ENCODE measurements around the gene C8A. TPM values are rescaled to one million over a fixed set of nuclear protein-coding genes. Genes with fewer than 3 reads are reported as not detected.

Gene C8A
- total and polyA plus RNA-seq, 2 of the 13 experiments (the other 11 are each of a cell fraction or from before 2014, with no cell fraction given) = 10.5 to 15.0 TPM

- peak; percentile 62 for TF ChIP-seq ZNF331 (CRISPR knock-in tag; IDR thresholded peaks at IDR 0.05)
- peak; percentile 94 for TF ChIP-seq BCL6 (CRISPR knock-in tag; IDR thresholded peaks at IDR 0.05)
- 0 out of 2 replicates have a peak, but pooled peaks have one; percentile 55 for TF ChIP-seq ZFP90 (CRISPR knock-in tag; IDR thresholded peaks at IDR 0.05; ENCODE audit: borderline replicate concordance)
- peak; percentile 81 for TF ChIP-seq GFI1 (CRISPR knock-in tag; IDR thresholded peaks at IDR 0.05; ENCODE audit: borderline replicate concordance)
- 0 out of 2 replicates have a peak, but pooled peaks have one; percentile 47 for TF ChIP-seq ERF (CRISPR knock-in tag; IDR thresholded peaks at IDR 0.05)
- no peak for TF ChIP-seq ZNF574 (CRISPR knock-in tag; IDR thresholded peaks at IDR 0.05)
- no peak for TF ChIP-seq PAF1 (CRISPR knock-in tag; IDR thresholded peaks at IDR 0.05)
- no peak for TF ChIP-seq ZNF687 (CRISPR knock-in tag; IDR thresholded peaks at IDR 0.05)
- TF ChIP-seq ZBTB43 (CRISPR knock-in tag; conservative IDR thresholded peaks at IDR 0.05) = peak; percentile 75; the same call in 1 of the 2 replicates
- peak; percentile 69; the same call in 1 of the 2 replicates for TF ChIP-seq ZNF512B (CRISPR knock-in tag; IDR thresholded peaks at IDR 0.05; ENCODE audit: borderline replicate concordance)
- peak; percentile 92 for TF ChIP-seq CREM (IDR thresholded peaks at IDR 0.05)
- no peak for TF ChIP-seq CREM (CRISPR knock-in tag; IDR thresholded peaks at IDR 0.05)
These were observed at the start of gene C8A (continued) for GRCh38 chr1:56854521-56855099.

Measured in HepG2 (cell line).